HG02870 (cell line): ENCODE results near the gene DENND11.

Source experiments
- ATAC-seq: cut with Tn5 transposase; IDR thresholded peaks from one replicate; pipeline ENCODE4 v1.9.1; 2021; ENCODE audit warnings: mild to moderate bottlenecking, moderate library complexity; ENCODE audit not compliant: unreplicated experiment

Gene DENND11

GRCh38 chr7:141685285-141686023 lies 16.5 kb downstream of the DENND11 start:
- no peak for ATAC-seq

- ATAC-seq: peak; percentile 88
These were observed 23.0 kb downstream of the DENND11 start for GRCh38 chr7:141679014-141679413.

- no peak for ATAC-seq
These were observed 25.3 kb downstream of the DENND11 start for GRCh38 chr7:141676618-141677017.

- ATAC-seq: no peak
These were observed 26.3 kb downstream of the DENND11 start for GRCh38 chr7:141675436-141676215.

- ATAC-seq: no peak
These were observed 27.3 kb downstream of the DENND11 start for GRCh38 chr7:141674702-141675101.

- no peak for ATAC-seq
These were observed 27.7 kb downstream of the DENND11 start for GRCh38 chr7:141674171-141674671.

- ATAC-seq: no peak
These were observed 28.6 kb downstream of the DENND11 start for GRCh38 chr7:141673346-141673745.

- ATAC-seq: no peak
These were observed 30.1 kb downstream of the DENND11 start for GRCh38 chr7:141671705-141672496.

- ATAC-seq: no peak
These were observed 33.1 kb downstream of the DENND11 start for GRCh38 chr7:141668853-141669252.

- no peak for ATAC-seq
These were observed 35.9 kb downstream of the DENND11 start for GRCh38 chr7:141666071-141666470.

- no peak for ATAC-seq
These were observed 36.5 kb downstream of the DENND11 start for GRCh38 chr7:141665208-141666035.

GRCh38 chr7:141664450-141664849 lies 37.5 kb downstream of the DENND11 start:
- no peak for ATAC-seq

GRCh38 chr7:141663081-141663849 lies 38.7 kb downstream of the DENND11 start:
- ATAC-seq: no peak

- no peak for ATAC-seq
These were observed 41.7 kb downstream of the DENND11 start for GRCh38 chr7:141660259-141660658.

- no peak for ATAC-seq
These were observed 42.5 kb downstream of the DENND11 start for GRCh38 chr7:141659501-141659900.

GRCh38 chr7:141654551-141654950 lies 47.4 kb downstream of the DENND11 start:
- peak; percentile 75 for ATAC-seq

GRCh38 chr7:141652691-141653090 lies 49.3 kb downstream of the DENND11 start:
- ATAC-seq: no peak
